Calu3 (cell line): ENCODE measurements around the gene PAFAH1B1. TPM values are rescaled to one million over a fixed set of nuclear protein-coding genes. Genes with fewer than 3 reads are reported as not detected.

Experiments
- BruUV-seq: library from RNA; stranded (reverse); fragments of 400-500 nt; replicated peaks from 2 replicates; lab custom pipeline; 2021; lab: Mats Ljungman, UMichigan
- CTCF ChIA-PET: fragments of 300-600 bp; sonication (Branson Sonifier 250); formaldehyde crosslinking; loops from one replicate; lab custom pipeline; 2022; ENCODE audit warnings: antibody characterized with exemption; lab: Charles Lee
- DNase-seq: peaks from one replicate; pipeline ENCODE4 v3.0.0; 2022
- H3K27ac Mint-ChIP-seq: one replicate; pipeline ENCODE4 v1.8.0; 2022; ENCODE audit warnings: mixed read lengths; ENCODE audit not compliant: unreplicated experiment
- H3K27me3 Mint-ChIP-seq: one replicate; pipeline ENCODE4 v1.8.0; 2022; ENCODE audit warnings: mixed read lengths; ENCODE audit not compliant: unreplicated experiment
- H3K36me3 Mint-ChIP-seq: one replicate; pipeline ENCODE4 v1.8.0; 2022; ENCODE audit warnings: mild to moderate bottlenecking, moderate library complexity, mixed read lengths; ENCODE audit not compliant: insufficient read depth, unreplicated experiment
- H3K4me1 Mint-ChIP-seq: one replicate; pipeline ENCODE4 v1.8.0; 2022; ENCODE audit warnings: mild to moderate bottlenecking, low read depth, mixed read lengths; ENCODE audit not compliant: unreplicated experiment
- H3K4me3 Mint-ChIP-seq: one replicate; pipeline ENCODE4 v1.8.0; 2022; ENCODE audit warnings: mild to moderate bottlenecking, low read depth, moderate library complexity, mixed read lengths; ENCODE audit not compliant: unreplicated experiment
- H3K9me3 Mint-ChIP-seq: one replicate; pipeline ENCODE4 v1.8.0; 2022; ENCODE audit warnings: low read depth, mixed read lengths; ENCODE audit not compliant: unreplicated experiment
- CTCF ChIP-seq: fragments of 200-600 bp; IDR thresholded peaks from one replicate; pipeline ENCODE4 v1.8.0; 2022; ENCODE audit warnings: antibody characterized with exemption; ENCODE audit not compliant: unreplicated experiment
- intact Hi-C: fragments of 100-400 bp; cut with micrococcal nuclease; formaldehyde crosslinking; loops from one replicate; pipeline ENCODE4 v1.10.0; 2022; ENCODE audit not compliant: unreplicated experiment
- total RNA-seq: library from RNA; stranded (reverse); gene quantifications from 2 replicates; pipeline ENCODE4 v1.2.3, GENCODE V29; 2022

The PAFAH1B1 gene
- total RNA-seq, 1 experiment from 2014 or later: 99.8 TPM

DNA sequence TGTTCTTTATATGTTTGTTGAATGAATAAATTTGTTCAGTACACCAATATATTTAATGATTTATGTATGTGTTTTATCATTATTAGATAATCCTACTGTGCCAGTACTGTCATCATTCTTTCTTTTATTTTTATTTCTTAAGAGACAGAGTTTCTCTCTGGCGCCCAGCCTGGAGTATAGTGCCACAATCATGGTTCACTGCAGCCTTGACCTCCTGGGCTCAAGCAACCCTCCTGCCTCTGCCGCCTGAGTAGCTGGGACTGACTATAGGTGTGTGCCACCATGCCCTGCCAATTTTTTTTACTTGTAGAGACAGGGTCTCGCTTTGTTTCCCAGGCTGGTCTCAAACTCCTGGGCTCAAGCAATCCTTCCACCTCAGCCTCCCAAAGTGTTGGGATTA, 41.8 kb downstream of the PAFAH1B1 start:
- CTCF ChIA-PET: no interaction called here
- DNase-seq: no peak
- TF ChIP-seq CTCF: no peak
- Mint-ChIP-seq H3K27me3 (no peaks in the 10 kb centered on the region), H3K9me3 (no peaks in the 10 kb centered on the region), H3K4me1 (peaks cover 37% of the 10 kb centered on the region), H3K4me3 (no peak overlapping the region), H3K36me3 (peaks cover 30% of the 10 kb centered on the region), H3K27ac (no peak overlapping the region)
- intact Hi-C loops: no loop called here
- no TSS peak for BruUV-seq

DNA sequence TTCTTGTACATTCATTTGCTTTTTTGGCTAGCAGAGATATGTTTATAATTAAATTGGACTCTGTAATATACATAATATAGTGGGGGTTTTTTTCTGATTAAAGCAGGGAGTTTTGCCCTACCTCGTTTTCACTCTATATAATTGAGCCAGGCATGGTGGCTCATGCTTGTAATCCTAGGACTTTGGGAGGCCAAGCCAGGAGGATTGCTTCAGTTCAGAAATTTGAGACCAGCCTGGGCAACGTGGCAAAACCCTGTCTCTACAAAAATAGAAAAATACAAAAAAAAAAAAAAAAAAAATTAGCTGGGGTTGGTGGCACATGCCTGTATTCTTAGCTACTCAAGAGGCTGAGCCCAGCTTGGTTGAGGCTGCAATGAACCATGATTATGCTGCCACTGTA, 42.2 kb downstream of the PAFAH1B1 start:
- DNase-seq: no peak
- H3K4me1 Mint-ChIP-seq: peaks cover 32% of the 10 kb centered on the region
- CTCF ChIA-PET: no interaction called here
- BruUV-seq: no TSS peak
- H3K27ac Mint-ChIP-seq: no peak overlapping the region
- no peak overlapping the region for H3K4me3 Mint-ChIP-seq
- H3K27me3 Mint-ChIP-seq: no peaks in the 10 kb centered on the region
- intact Hi-C loops: no loop called here
- no peaks in the 10 kb centered on the region for H3K9me3 Mint-ChIP-seq
- peaks cover 35% of the 10 kb centered on the region for H3K36me3 Mint-ChIP-seq
- TF ChIP-seq CTCF: no peak

DNA sequence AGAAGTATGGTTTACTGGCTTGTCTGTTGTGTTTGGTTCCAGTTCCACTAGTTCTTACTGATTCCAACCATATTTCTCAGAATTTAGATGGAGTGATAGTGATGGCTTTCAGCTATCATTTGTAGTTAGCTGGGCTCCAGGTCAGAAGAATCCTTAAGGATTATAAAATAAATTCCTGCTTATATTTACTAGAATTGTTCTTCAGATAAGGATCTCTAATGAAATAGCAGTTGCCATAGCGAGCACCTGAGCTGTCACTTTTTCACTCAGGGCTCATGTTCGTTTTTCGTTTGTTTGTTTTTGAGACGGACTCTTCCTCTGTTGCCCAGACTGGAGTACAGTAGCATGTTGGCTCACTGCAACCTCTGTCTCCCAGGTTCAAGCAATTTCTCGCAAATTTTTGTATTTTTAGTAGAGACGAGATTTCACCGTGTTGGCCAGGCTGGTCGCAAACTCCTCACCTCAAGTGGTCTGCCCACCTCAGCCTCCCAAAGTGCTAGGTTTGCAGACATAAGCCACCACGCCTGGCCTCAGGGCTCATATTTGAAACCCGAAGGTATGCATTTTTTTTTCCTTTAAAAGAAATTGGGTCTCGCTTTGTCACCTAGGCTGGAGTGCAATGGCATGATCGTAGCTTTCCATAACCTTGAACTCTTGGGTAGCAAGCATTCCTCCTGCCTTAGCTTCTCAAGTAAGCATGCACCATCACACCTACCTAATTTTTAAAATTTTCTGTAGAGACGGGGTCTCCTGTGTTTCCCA, 42.9 kb downstream of the PAFAH1B1 start:
- CTCF ChIA-PET: no interaction called here
- intact Hi-C loops: no loop called here
- H3K4me3 Mint-ChIP-seq: no peak overlapping the region
- BruUV-seq: no TSS peak
- no peaks in the 10 kb centered on the region for H3K9me3 Mint-ChIP-seq
- TF ChIP-seq CTCF: no peak
- peaks cover 41% of the 10 kb centered on the region for H3K36me3 Mint-ChIP-seq
- no peak for DNase-seq
- H3K27me3 Mint-ChIP-seq: no peaks in the 10 kb centered on the region
- H3K4me1 Mint-ChIP-seq: peaks cover 26% of the 10 kb centered on the region
- no peak overlapping the region for H3K27ac Mint-ChIP-seq

GRCh38 chr17:2637422-2637821, 44.0 kb downstream of the PAFAH1B1 start:
- Mint-ChIP-seq H3K9me3 (no peaks in the 10 kb centered on the region), H3K27me3 (no peaks in the 10 kb centered on the region), H3K36me3 (peaks cover 47% of the 10 kb centered on the region), H3K27ac (no peak overlapping the region), H3K4me3 (no peak overlapping the region), H3K4me1 (peaks cover 18% of the 10 kb centered on the region)
- BruUV-seq: no TSS peak
- no peak for TF ChIP-seq CTCF
- intact Hi-C loops: no loop called here
- CTCF ChIA-PET: no interaction called here
- DNase-seq: no peak
